Esophagus muscularis mucosa (tissue), 4 donors: Measurements from ENCODE around the gene PEX11B.

Source experiments
- EP300 ChIP-seq: sonication (generic); formaldehyde crosslinking; IDR thresholded peaks from one replicate; pipeline ENCODE4 v1.6.1; 2017; ENCODE audit warnings: antibody characterized with exemption
- POLR2AphosphoS5 ChIP-seq, 2 donors: sonication (generic); formaldehyde crosslinking; IDR thresholded peaks; one replicate each; pipeline ENCODE4 v1.6.1; 2017; ENCODE audit warnings: antibody characterized with exemption in 2 of 2
- TF ChIP-seq, protein P1 (sequence below), 3 experiments: fragments of 200-600 bp in 2 of 3; fragments of 450-650 bp in 1 of 3; sonication (generic) in 2 of 3; IDR thresholded peaks; one replicate each; pipeline ENCODE4 v1.5.1; 2017 to 2019; ENCODE audit warnings: antibody characterized with exemption in 3 of 3, mild to moderate bottlenecking in 2 of 3, moderate library complexity in 1 of 3

DNA sequence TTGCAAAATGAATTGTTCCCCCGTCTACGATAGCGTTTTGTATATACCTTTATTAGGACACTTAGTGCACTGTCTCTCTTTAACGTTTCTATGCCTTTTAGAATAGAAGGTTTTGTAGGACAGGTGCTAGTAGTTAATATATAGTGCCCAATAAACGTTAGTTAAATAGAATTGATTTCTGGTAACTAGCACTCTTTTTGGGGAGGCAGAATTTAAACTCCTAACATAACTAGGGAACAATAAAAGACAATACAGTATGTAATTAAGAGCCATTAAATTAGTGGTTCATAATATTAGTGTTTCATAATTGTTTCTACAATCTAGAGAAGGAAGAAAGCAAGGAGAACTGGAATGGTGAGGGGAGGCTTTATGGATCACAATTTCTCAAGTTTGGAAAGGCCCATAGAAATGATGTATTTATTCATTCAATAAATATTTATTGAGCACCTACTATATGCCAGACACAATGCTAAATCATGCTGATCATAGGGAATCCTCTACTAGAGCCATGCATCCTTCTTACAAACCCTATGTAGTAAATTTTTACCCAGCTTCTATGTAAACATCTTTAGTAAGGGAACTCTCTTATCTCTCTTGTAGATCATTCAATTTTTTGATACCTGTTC is 46.7 kb upstream of the PEX11B start:
- no peak for TF ChIP-seq POLR2AphosphoS5 (IDR thresholded peaks at IDR 0.05)
- TF ChIP-seq EP300, result no peak
- TF ChIP-seq, protein P1, sequence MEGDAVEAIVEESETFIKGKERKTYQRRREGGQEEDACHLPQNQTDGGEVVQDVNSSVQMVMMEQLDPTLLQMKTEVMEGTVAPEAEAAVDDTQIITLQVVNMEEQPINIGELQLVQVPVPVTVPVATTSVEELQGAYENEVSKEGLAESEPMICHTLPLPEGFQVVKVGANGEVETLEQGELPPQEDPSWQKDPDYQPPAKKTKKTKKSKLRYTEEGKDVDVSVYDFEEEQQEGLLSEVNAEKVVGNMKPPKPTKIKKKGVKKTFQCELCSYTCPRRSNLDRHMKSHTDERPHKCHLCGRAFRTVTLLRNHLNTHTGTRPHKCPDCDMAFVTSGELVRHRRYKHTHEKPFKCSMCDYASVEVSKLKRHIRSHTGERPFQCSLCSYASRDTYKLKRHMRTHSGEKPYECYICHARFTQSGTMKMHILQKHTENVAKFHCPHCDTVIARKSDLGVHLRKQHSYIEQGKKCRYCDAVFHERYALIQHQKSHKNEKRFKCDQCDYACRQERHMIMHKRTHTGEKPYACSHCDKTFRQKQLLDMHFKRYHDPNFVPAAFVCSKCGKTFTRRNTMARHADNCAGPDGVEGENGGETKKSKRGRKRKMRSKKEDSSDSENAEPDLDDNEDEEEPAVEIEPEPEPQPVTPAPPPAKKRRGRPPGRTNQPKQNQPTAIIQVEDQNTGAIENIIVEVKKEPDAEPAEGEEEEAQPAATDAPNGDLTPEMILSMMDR (IDR thresholded peaks at IDR 0.05), result no peak
